PFSK-1 (cell line): ENCODE measurements around the gene TMEM97.
A peak's percentile ranks its signal among the peaks of the same experiment; 100 is the strongest.

Source experiments
- FOXP2 ChIP-seq: optimal IDR thresholded peaks from 2 replicates; pipeline ENCODE3; 2011; ENCODE audit warnings: borderline replicate concordance, control low read depth, inconsistent platforms; ENCODE audit not compliant: insufficient read depth; ENCODE audit errors: extremely low read length, extremely low read depth
- POLR2AphosphoS5 ChIP-seq: IDR thresholded peaks from 2 replicates; pipeline ENCODE4 v1.6.1; 2012; ENCODE audit warnings: low read depth, mild to moderate bottlenecking, control low read depth, low read length, moderate library complexity
- SIN3A ChIP-seq: IDR thresholded peaks from 2 replicates; pipeline ENCODE4 v1.6.1; 2012; ENCODE audit warnings: mild to moderate bottlenecking, low read length, moderate library complexity, borderline replicate concordance; ENCODE audit not compliant: insufficient read depth
- TAF1 ChIP-seq: IDR thresholded peaks from 2 replicates; pipeline ENCODE4 v1.6.1; 2012; ENCODE audit warnings: low read length, control low read depth, borderline replicate concordance; ENCODE audit not compliant: insufficient read depth
- TF ChIP-seq, protein P1 (sequence below), 2 experiments: IDR thresholded peaks; 2 replicates each; pipeline versions ENCODE4 v1.6.1 to v1.8.0; 2011 to 2012; ENCODE audit warnings: low read depth in 2 of 2, low read length in 2 of 2, control low read depth in 1 of 2, inconsistent platforms in 1 of 2, mild to moderate bottlenecking in 1 of 2, moderate library complexity in 1 of 2; ENCODE audit not compliant: insufficient read depth in 1 of 2

The TMEM97 gene

GRCh38 chr17:28344011-28344410 is 25.0 kb downstream of the TMEM97 start:
- TF ChIP-seq POLR2AphosphoS5 (no peak), SIN3A (no peak), FOXP2 (no peak), TAF1 (no peak)
- TF ChIP-seq, protein P1, sequence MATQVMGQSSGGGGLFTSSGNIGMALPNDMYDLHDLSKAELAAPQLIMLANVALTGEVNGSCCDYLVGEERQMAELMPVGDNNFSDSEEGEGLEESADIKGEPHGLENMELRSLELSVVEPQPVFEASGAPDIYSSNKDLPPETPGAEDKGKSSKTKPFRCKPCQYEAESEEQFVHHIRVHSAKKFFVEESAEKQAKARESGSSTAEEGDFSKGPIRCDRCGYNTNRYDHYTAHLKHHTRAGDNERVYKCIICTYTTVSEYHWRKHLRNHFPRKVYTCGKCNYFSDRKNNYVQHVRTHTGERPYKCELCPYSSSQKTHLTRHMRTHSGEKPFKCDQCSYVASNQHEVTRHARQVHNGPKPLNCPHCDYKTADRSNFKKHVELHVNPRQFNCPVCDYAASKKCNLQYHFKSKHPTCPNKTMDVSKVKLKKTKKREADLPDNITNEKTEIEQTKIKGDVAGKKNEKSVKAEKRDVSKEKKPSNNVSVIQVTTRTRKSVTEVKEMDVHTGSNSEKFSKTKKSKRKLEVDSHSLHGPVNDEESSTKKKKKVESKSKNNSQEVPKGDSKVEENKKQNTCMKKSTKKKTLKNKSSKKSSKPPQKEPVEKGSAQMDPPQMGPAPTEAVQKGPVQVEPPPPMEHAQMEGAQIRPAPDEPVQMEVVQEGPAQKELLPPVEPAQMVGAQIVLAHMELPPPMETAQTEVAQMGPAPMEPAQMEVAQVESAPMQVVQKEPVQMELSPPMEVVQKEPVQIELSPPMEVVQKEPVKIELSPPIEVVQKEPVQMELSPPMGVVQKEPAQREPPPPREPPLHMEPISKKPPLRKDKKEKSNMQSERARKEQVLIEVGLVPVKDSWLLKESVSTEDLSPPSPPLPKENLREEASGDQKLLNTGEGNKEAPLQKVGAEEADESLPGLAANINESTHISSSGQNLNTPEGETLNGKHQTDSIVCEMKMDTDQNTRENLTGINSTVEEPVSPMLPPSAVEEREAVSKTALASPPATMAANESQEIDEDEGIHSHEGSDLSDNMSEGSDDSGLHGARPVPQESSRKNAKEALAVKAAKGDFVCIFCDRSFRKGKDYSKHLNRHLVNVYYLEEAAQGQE (IDR thresholded peaks at IDR 0.05; ENCODE audit: insufficient read depth in 1 of 2, low read depth in 2 of 2, low read length in 2 of 2), result no peak

DNA sequence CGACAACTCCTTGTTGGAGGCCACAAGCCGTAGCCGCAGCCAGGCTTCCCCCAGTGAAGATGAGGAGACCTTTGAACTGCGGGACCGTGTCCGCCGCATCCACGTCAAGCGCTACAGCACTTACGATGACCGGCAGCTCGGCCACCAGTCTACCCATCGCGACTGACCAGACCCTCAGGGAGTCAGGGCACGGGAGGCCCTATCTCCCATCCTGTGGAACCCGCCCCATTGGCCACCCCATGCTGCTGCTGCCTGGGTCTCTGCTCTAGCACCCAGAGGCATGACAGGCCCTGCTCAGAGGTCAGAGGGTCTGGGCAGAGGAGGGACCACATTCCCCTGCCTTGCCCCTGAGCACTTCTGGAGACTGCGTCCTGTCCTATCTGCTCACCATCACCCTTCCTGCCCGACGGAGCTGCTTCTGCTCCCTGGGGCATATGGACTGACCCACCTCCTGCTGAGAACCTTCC is 25.5 kb downstream of the TMEM97 start:
- TF ChIP-seq TAF1 (no peak), POLR2AphosphoS5 (no peak), SIN3A (no peak), FOXP2 (no peak)
- TF ChIP-seq, protein P1 (IDR thresholded peaks at IDR 0.05; ENCODE audit: insufficient read depth in 1 of 2, low read depth in 2 of 2, low read length in 2 of 2), result no peak

GRCh38 chr17:28345419-28346198 is 26.6 kb downstream of the TMEM97 start:
- no peak for TF ChIP-seq SIN3A
- no peak for TF ChIP-seq TAF1
- TF ChIP-seq POLR2AphosphoS5, result peak; percentile 22; the same call in 1 of the 2 replicates
- no peak for TF ChIP-seq FOXP2
- TF ChIP-seq, protein P1 (IDR thresholded peaks at IDR 0.05; ENCODE audit: insufficient read depth in 1 of 2, low read depth in 2 of 2, low read length in 2 of 2), result no peak

GRCh38 chr17:28346199-28346580 is 27.2 kb downstream of the TMEM97 start:
- no peak for TF ChIP-seq POLR2AphosphoS5
- TF ChIP-seq SIN3A, result no peak
- no peak for TF ChIP-seq FOXP2
- TF ChIP-seq, protein P1 (IDR thresholded peaks at IDR 0.05; ENCODE audit: insufficient read depth in 1 of 2, low read depth in 2 of 2, low read length in 2 of 2), result no peak
- no peak for TF ChIP-seq TAF1
